Prostate gland (tissue), 2 donors: ENCODE measurements around the gene BABAM2.

ENCODE experiments used
- CTCF ChIP-seq, 4 experiments: fragments of 200-600 bp in 2 of 4; fragments of 450-650 bp in 2 of 4; sonication (generic) in 2 of 4; IDR thresholded peaks; 1 replicate in 3 of 4; 2 replicates in 1 of 4; pipeline ENCODE4 v1.5.1; 2016 to 2019; ENCODE audit warnings: antibody characterized with exemption in 4 of 4, mild to moderate bottlenecking in 2 of 4, moderate library complexity in 2 of 4
- POLR2A ChIP-seq: fragments of 450-650 bp; IDR thresholded peaks from one replicate; pipeline ENCODE4 v1.6.1; 2016; ENCODE audit warnings: antibody characterized with exemption, mild to moderate bottlenecking
- POLR2AphosphoS5 ChIP-seq: sonication (generic); formaldehyde crosslinking; IDR thresholded peaks from one replicate; pipeline ENCODE4 v1.6.1; 2017; ENCODE audit warnings: antibody characterized with exemption

- TF ChIP-seq CTCF (IDR thresholded peaks at IDR 0.05) = no peak
- no peak for TF ChIP-seq POLR2AphosphoS5
- no peak for TF ChIP-seq POLR2A
Observed at GRCh38 chr2:28320009-28320365, 429.5 kb downstream of the BABAM2 start.
